Measurements from ENCODE around the gene CADPS2.

The CADPS2 gene

DNA sequence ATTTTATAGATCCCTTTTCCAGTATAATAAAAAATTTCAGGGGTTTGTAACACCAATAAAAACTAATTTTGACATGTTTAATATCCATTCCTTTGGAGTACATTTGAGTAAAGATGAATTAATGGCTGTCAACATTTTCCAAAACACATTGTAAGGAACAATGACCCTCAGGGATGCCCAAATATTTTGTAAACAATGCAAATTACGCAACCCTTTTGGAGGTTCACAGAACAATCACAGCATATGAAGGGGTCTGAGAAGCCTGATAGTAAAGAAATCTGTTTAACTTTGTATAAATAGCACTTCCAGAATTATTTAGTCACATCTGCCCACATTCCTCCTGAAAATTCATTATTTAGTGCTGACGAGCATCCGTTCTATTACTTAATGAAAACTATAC, 428.9 kb downstream of the CADPS2 start:
- TF ChIP-seq, protein P1, sequence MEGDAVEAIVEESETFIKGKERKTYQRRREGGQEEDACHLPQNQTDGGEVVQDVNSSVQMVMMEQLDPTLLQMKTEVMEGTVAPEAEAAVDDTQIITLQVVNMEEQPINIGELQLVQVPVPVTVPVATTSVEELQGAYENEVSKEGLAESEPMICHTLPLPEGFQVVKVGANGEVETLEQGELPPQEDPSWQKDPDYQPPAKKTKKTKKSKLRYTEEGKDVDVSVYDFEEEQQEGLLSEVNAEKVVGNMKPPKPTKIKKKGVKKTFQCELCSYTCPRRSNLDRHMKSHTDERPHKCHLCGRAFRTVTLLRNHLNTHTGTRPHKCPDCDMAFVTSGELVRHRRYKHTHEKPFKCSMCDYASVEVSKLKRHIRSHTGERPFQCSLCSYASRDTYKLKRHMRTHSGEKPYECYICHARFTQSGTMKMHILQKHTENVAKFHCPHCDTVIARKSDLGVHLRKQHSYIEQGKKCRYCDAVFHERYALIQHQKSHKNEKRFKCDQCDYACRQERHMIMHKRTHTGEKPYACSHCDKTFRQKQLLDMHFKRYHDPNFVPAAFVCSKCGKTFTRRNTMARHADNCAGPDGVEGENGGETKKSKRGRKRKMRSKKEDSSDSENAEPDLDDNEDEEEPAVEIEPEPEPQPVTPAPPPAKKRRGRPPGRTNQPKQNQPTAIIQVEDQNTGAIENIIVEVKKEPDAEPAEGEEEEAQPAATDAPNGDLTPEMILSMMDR (IDR thresholded peaks at IDR 0.05; ENCODE audit: control insufficient read depth, extremely low read depth, insufficient read depth): no peak
- no peak overlapping the region for H3K4me3 ChIP-seq (ENCODE audit: low read depth, low read length)
- no peak for DNase-seq (ENCODE audit: low read depth)

DNA sequence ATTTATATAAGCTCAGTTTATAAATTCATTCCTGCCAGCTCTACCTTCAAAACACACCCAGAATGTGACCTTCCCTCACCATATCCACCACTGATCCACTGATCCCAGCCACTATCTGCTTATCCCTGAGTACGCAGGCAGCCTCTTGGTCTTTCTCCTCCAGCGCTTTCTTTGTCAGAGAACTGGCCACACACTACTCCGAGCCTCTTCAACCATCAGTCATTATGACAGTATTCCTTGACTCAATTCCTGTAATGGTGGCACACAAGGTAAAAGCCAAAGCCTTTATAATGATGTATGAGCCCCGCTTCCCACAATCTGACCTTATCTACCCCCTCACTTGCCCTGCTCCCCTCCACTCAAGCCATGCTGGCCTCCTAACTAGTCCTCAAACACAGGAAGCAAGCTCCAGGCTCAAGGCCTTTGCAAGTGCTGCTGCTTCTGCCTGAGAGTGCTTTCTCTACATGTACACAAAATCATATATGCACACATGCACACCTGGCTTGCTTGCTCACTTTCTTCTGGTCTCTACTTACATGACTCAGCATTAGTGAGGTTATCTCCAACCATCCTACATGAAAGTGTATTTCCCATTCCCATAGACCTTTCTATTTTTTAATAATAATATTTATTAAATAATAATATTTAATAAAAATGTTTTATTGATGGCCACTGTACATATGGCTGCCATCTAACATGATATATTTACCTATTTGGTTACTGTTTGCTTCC, 431.3 kb downstream of the CADPS2 start:
- DNase-seq (ENCODE audit: low read depth): no peak
- H3K4me3 ChIP-seq (ENCODE audit: low read depth, low read length): no peak overlapping the region
- TF ChIP-seq, protein P1 (IDR thresholded peaks at IDR 0.05; ENCODE audit: control insufficient read depth, extremely low read depth, insufficient read depth): no peak

DNA sequence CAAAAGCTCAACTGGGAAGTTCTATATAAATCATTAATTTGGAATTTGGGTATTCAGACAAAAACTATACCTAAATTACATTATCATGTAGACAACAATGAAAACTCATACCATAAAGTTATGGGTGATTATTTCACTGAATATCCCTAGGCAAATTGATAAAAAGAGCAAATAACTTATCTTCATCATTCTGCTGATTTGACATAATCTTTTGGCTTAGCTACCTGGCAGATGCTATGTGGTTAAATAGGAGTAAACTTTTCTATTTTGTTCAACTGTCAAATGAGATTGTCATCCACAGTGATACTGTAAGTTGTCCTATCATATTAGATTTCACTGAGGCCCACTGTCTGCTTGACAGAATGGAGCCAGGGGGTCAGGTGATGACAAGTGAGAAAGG, 432.8 kb downstream of the CADPS2 start:
- H3K4me3 ChIP-seq (ENCODE audit: low read depth, low read length): no peak overlapping the region
- no peak for DNase-seq (ENCODE audit: low read depth)
- TF ChIP-seq, protein P1 (IDR thresholded peaks at IDR 0.05; ENCODE audit: control insufficient read depth, extremely low read depth, insufficient read depth): no peak

DNA sequence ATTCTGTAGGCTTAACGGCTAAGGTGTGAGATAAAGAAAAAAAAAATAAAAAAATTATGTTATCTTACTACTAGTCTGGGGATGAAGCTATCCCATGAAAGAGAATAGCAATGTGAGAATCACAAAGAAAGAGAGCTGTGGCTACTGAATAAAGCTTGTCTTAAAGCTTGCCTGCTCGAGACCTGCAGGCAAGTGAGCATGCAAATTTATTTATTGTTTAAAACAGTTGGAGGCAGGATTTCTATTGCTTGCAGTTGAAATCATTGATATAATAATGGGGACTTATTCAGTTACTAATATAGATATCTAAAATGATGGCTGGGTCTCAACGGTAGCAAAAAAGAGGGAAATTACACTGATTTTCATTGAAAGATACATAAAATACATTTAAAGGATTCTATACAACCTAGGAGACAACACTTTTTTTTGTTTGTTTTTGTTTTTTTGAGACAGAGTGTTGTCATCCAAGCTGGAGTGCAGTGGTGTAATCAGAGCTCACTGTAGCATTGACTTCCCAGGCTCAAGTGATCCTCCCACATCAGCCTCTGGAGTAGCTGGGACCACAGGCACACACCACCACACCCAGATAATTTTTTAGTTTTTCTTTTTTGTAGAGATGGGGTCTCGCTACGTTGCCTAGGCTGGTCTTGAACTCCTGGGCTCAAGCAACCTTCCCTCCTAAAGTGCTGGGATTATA, 437.2 kb downstream of the CADPS2 start:
- no peak for DNase-seq (ENCODE audit: low read depth)
- no peak overlapping the region for H3K4me3 ChIP-seq (ENCODE audit: low read depth, low read length)
- TF ChIP-seq, protein P1 (IDR thresholded peaks at IDR 0.05; ENCODE audit: control insufficient read depth, extremely low read depth, insufficient read depth): no peak

DNA sequence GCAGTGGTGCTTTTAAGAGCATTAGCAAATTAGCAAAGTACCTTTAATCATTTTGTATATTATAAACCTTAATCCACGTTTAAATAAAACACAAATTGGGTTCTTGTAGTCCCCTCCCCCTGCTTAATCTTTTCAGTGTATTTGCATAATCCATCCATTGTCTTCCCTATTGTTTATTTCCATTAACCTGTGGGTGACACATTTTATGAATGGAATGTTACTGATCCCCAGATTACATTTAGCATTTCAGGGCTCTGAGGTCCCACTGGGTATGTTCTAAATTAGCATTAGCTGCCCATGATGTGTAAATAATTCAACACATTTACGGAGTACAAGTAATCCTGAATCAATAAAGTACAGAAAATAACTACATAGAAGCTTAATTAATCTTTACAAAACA, 443.3 kb downstream of the CADPS2 start:
- TF ChIP-seq, protein P1 (IDR thresholded peaks at IDR 0.05; ENCODE audit: control insufficient read depth, extremely low read depth, insufficient read depth): no peak
- DNase-seq (ENCODE audit: low read depth): no peak
- no peak overlapping the region for H3K4me3 ChIP-seq (ENCODE audit: low read depth, low read length)

DNA sequence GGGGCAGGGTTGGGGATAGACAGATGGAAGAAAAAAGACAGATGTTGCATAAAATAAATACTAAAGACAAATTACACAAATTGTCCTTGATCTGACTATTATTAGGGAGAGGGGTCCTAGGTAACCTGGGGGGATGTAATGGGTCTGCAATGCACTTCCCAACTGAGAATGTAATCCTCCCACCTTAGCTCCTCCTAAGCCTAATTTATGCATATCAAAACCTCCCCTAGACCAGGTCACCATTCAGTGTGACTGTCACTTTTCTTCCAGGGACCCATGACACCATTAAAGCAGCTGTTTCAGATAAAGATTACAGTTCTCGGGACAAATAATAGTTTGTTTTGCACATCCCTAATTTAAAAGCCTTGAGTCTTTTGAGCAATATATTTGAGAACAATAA, 447.8 kb downstream of the CADPS2 start:
- no peak overlapping the region for H3K4me3 ChIP-seq (ENCODE audit: low read depth, low read length)
- no peak for DNase-seq (ENCODE audit: low read depth)
- TF ChIP-seq, protein P1 (IDR thresholded peaks at IDR 0.05; ENCODE audit: control insufficient read depth, extremely low read depth, insufficient read depth): no peak

Measured in LNCaP clone FGC (cell line).